COLO829 (cell line): ENCODE results near the gene STK4.
A peak's percentile ranks its signal among the peaks of the same experiment; 100 is the strongest.

Source experiments
- DNase-seq: peaks from one replicate; pipeline ENCODE4 v3.0.0; 2012; ENCODE audit warnings: low spot score

Gene STK4

DNA sequence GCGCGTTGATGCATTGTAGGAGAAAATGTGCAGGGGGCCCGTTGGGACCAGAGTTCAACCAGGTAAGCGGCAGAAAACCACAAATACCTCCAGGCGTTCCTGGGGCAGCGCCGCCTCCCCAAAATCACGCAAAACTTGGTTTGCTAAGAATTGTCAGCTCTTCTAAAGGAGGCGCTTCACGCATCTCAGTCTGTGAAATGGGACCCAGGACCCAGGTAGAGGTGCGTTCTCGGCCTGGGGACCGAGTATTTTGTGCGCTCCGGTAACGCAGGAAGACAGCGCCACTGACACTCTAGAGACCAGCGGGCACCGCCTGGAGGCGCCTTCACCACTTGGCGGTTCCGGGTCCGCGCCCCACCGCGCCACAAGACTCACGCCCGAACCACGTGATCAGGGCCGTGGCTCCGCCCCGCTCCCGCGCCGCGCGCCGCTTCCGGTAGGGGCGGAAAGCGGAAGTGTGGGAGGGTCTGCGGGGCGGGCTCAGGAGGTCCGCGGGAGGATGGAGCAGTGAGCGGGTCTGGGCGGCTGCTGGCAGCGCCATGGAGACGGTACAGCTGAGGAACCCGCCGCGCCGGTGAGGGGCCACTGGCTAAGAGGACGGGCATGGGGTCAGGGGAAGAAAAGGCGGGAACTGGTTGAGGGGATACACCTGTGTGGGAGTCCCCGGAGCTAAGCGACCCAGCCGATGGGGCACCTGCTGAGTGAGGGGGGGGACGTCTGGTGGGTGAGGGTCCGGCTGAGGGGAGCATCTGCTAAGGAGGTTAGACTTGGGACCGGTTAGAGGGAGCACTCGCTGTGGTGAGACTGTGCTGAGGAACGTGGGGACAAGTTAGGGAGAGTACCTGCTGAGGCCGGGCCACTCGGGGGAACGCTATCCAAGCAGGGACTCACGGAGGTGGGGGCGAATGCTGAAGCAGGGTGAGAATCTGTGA lies at the start of gene STK4:
STK4 (plus strand) TSS at position 483 of the 932 bp plus-strand sequence; CDS start at position 540, 57 bp downstream.
- DNase-seq, result peak; percentile 87

DNA sequence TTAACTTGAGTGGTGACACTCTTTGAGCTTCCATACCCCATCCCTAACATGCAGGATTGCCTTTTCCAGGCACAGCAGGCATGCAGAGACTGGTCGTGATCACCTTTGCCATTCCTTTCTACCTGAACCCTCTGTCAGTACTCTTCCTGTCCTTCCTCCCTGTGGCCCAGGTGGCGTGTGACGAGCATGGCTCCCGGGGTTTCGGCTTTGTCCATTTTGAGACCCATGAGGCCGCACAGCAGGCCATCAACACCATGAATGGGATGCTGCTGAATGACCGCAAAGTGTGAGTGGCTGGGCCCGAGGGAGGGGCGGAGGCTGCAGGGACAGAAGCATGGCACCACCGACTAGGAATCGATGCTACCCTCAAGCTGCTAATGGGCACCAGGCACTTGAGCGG lies 49.7 kb upstream of the STK4 start:
- no peak for DNase-seq

DNA sequence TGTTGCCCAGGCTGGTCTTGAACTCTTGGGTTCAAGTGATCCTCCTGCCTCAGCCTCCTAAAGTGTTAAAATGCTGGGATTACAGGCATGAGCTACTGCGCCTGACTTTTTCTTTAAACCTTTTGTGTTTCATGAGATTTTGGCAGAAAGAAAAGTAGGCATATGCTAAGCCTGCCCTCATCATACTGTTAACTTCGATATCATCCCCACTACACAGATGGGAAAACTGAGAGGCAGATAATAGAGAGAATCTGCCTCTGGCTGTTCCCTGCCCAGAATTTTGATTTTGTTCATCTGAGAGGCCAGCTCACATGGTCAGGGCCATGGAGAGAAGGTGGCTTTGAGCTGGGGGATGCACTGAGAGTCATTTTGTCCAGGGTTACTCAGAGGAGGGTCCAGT lies 48.9 kb upstream of the STK4 start:
- no peak for DNase-seq

DNA sequence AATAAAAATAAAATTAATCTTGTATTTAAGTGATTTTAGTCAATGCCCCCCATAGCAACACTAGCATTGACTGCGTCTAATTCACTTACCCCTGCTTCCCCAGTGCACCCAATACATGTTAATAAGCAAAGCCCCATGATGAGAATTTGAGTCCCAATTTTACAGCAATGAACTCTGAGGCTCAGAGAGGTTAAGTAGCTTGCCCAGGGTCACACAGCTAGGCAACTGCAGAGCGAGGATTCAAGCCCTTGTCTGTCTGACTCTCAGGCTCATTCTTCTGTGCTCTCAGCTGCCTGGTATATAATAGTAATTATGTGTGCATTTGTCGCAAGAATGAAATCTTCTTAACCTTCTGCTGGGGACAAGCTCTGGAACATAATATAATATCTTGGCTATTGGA lies 48.0 kb upstream of the STK4 start:
- no peak for DNase-seq

DNA sequence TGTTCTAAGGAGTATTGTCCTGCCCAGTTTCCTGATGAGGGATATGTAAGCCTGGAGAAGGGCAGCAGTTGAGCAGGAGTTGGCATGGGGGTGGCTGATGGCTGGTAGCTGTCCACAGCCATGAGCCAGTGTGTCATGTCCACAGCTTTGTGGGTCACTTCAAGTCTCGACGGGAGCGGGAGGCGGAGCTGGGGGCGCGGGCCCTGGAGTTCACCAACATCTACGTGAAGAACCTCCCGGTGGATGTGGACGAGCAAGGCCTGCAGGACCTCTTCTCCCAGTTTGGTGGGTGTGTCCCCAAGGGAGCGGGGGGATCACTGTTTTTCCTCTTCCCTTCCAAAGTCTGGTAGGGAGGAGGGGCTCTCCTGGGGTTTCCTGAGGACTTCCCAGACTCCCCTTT lies 47.6 kb upstream of the STK4 start:
- DNase-seq, result no peak

DNA sequence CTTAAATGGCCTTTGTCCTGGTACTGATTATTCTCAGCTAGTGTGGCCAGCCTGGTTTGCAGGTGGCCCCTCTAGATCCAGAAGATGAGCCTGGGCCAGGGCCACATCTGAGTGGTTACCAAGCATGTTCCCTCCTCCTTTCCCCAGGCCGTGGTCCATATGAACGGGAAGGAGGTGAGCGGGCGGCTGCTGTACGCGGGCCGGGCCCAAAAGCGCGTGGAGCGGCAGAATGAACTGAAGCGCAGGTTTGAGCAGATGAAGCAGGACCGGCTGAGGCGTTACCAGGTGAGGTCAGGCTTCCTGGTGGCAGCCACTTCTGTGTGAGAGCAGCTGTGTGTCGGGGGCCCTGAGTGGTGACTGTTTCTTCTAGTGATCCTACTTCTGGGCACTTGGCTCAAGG lies 44.9 kb upstream of the STK4 start:
- no peak for DNase-seq

DNA sequence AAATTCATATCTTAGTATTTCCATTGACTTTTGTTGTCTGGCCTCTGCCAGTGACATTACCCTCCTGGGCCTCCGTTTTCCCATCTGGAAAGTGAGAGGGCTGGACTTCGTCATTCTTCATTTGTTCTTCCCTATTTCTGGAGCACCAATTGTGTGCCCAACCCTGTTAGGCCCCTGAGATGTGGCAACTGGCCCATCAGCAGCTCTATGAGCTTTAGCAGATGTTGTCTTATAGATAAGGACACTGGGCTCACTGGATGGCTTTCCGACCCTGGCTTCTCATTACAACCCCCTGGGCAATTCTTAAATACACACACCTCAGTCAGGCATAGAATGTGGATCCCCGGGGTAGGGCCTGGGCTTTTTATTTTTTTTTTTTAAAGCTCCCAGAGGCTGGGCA lies 41.8 kb upstream of the STK4 start:
- DNase-seq, result no peak

DNA sequence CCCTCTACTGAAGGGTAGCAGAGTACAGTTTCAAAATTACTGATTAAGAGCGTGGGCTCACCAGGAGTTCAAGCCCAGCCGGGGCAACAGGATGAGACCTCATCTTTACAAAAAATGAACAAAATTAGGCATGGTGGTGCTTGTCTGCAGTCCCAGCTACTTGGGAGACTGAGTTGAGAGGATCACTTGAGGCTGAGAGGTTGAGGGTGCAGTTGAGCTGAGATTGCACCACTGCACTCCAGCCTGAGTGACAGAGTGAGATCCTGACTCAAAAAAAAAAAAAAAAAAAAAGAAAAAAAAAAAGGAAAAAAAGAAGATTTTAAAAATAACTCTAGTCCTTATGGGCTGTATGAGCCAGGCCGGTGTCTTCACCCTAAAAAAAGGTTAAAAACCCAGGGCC lies 37.7 kb upstream of the STK4 start:
- no peak for DNase-seq

DNA sequence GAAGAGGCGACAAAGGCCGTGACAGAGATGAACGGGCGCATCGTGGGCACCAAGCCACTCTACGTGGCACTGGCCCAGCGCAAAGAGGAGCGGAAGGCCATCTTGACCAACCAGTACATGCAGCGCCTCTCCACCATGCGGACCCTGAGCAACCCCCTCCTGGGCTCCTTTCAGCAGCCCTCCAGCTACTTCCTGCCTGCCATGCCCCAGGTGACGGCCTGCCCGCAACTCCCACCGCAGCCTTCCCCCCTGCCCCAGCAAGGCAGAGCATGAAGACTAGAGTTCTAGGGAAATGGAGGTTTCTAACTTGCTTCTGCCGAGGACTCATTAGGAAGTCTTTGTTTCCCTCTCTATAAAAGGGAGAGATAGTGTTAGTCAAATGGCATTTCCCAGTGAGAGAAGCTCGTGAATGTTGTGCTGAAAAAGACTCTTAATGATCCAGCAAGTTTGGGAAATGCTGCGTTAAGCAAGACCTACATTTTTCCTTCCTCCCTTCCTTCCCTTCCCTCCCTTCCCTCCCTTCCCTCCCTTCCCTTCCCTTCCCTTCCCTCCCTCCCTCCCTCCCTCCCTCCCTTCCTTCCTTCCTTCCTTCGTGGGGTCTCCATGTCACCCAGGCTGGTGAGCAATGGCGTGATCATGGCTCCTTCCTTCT lies 35.7 kb upstream of the STK4 start:
- DNase-seq, result no peak

DNA sequence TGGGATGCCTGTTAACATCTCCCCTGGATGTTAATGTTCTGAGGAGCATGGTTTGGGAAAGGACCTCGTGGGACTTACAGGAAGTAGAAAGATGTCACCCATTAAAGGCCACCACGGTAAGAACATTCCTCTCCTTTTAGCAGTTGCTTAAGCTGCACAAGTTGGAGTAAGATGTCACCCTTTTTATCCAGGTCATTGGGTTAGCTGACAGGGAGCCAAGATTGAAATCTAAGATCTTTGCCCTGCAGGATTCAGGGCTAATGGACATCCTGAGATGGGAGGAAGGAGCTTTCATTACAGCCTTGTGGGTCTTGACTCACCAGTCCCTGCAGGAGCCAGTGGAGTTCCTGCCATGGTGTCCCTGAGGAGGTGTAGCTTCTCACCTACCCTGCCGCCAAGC lies 34.4 kb upstream of the STK4 start:
- no peak for DNase-seq

DNA sequence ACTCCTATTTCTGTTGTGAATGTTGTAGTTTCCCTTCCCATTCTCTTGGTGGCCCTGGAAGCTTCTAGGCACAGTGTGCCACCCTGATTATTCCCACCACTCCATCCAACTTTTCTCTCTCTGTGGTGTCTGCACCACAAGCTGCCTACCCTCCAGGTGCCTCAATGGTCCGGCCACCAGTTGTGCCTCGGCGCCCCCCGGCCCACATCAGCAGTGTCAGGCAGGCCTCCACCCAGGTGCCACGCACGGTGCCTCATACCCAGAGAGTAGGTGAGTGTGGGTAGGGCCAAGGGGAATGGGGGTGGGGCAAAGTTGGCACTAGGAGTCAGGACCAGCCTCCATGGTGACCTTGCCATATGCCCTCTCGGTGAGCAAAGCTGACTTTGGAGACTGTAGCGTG lies 33.4 kb upstream of the STK4 start:
- no peak for DNase-seq

DNA sequence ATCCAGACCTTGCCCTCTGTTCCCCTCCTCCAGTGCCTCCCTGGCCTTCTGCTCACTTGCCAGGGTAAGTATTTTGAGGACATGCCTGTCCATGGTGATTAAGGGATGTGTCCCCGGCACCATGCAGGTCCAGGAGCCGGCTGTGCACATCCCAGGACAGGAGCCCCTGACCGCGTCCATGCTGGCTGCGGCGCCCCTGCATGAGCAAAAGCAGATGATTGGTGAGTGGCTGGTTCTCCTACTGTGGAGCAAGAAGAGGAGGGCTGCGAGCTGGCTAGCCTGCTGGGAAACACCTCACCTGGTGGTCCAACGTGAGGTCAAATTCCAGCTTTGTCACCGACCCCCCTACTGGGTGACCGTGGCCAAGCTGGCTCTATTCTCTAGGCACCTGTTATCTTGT lies 29.8 kb upstream of the STK4 start:
- DNase-seq, result no peak

DNA sequence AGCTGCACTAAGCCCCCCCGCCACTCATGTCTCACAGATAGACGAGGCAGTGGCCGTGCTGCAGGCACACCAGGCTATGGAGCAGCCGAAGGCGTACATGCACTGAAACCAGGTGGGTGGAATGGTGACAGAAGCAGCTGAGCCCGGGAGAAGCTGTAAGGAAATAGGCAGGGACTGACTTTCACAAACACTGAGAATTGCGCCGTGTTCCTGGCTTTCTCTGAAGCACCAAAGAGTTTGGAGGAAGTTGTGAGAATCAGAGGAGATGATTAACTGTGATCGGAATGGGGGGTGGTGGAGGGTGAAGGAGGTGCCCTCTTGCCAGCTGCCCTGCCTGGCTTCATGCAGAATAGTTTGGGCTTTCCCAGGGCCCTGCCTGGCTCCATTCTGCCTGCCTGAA lies 27.7 kb upstream of the STK4 start:
- DNase-seq, result no peak

DNA sequence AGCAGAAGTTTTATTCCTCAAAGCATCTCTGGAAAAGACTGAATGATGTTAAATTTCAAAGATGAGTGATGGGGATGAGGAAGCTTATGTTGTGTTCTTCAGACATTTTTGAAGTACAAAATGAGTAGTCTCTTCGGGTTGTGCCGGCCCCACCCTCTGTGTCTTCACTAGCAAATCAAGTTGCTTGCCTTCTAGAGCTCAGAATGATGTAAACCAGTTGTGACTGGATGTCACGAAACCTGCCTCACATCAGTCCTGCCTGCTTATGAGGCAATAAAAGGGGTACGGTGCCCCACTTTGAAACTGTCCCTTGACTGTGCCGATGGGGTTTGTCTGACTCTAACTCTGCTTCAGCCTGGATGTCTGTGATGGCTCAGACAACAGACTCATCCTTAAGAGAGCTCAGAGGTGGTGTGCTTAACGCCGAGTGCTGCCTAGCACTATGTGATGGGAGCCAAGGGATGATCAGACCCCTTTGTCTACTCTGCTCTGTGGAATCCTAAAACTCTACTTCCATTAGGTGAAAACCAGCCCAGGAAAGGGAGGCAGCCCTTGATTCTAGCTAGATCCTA lies 25.1 kb upstream of the STK4 start:
- DNase-seq, result no peak

DNA sequence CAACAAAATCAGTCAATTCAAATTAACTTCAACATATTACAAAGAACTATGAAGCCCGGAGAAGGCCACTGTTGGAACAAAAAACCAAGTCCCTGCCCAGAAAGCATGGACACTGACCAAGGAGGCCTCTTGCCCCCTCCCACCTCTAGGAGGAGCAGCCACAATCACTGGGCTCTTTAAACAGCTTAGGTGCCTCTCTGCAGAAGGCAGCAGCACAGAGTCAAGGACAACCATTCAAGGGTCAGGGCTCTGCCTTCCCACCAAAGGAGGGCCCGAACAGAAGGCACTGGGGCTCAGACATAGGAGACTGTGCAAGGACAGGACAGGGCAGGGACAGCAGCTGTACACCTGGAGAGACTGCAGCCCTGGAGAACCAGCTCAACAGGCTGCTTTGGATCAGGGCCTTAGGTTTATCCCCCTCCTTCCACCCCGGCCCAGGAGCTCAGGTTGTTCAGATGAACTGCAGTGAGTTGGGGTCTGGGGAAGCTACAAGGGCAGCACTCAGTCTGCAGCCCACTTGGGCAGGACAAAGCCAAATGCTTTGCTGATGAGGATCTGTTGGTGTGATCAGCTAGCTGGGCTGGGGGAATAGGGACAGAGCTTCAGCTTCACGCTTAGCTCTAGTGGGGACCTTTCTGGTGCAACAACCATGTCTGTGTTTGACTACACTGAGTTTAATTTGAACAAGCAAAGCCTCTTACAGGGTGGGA lies 23.9 kb upstream of the STK4 start:
- DNase-seq, result no peak

DNA sequence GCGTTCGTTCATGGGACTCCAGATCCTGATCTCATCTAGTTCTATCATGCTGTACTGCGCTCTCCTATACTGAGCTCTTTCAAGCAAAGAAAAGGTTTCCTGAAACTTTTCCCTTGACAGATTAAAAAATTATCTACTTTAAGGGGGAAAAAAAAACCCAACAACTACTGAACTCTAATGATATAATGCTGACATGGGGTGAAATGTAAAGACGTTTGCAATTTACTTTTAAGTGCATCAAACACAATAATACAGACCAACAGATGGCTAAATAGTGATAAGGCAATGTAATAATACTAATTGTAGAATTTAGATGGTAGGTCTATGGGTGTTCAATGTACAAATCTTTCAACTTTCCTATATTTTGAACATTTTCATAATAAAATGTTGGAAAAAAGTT lies 22.5 kb upstream of the STK4 start:
- DNase-seq, result no peak

DNA sequence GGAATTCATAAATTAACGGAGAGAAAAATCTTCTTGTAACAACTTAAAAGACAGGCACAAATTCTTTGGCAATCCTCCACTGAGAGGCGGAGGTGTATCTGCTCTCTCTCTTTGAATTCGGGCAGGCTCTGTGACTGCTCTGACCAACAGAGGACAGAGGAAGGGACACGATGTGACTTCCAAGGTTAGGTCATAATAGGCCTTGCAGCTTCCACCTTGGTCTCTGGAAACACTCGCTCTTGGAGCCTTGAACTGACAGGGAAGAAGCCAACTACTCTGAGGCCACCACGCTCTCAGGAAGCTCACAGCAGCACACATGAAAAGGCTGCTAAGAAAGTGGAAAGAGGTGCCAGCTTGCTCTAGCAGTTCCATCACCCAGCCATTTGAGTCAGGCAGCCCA lies 21.1 kb upstream of the STK4 start:
- DNase-seq, result no peak

DNA sequence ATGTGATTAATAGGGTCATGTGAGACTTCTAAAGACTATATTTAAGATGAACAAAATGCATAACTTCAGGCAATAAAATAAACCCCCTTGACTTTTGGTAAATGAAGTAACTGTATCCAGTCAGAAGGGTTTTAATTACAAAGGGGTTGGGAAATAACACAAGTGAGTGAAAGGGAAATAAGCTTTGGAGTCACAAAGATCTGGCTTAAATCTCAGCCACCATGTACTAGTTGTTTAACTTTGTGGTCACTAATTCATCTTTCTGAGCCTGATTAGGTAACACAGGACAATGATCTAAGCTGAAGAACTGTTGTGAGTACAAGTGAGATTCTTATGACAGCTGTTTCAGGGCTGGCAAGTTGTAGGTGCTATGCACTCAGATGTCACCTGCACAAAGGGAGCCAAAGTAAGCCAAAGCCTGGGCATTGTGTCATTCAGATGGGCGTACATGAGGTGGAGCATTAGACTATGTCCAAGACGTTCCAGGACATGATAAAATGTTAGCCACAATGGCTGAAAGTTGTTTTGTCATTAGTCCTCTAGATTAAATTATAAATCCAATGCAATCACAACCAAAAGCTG lies 19.9 kb upstream of the STK4 start:
- no peak for DNase-seq

DNA sequence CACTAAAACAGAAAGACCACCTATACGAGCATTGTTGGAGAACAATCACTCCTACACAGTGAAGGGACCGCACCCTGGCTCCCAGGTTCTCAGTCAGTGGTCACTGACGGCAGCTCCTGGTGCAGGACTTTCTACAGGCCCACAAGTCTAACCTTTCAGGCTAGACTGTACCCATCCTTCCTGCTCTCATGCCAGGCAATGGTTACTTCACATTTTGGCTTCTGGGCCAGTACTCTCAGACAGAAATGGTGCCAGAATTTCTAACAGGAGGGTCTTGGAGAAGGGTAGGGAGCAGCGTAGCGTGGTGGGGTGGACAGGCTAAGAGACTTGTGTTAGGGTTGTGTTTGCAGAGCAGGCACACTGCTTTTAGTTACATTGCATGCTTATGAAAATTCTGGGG lies 18.2 kb upstream of the STK4 start:
- no peak for DNase-seq

DNA sequence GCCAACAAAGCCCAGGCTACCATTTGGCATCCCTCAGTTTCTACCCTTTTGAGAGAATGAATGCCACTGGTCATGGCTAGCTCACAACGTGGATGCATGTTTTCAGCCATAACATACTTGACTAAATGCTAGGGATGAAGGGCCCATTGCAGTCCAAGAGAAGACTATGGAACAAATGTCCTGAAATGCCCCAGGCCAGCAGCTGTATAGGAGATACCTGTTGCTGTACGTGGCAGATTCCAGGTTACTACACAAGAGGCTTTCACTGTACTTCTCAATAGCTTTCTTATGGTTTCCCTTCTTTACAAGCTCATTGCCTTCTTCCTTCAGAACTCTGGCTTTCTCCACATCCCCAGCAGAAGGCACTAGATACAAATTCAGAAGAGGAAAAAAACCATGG lies 17.8 kb upstream of the STK4 start:
- DNase-seq, result no peak

DNA sequence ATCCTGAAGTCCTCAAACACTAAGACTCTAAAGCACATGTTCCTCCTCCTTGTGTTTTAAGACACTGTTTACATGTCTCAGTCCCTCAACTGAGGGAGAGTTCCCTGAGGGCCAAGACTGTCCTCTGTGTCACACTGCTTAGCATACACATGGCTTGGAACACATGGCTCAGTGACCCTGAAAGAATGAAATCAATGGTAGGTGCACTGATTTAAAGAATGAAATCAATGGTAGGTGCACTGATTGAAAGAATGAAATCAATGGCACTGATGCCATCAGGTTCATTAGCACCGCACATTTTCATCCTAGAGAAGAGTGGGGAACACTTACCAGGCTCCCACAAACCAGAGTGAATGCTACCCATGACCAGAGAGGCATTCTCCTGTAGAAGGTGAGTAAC lies 15.9 kb upstream of the STK4 start:
- no peak for DNase-seq

DNA sequence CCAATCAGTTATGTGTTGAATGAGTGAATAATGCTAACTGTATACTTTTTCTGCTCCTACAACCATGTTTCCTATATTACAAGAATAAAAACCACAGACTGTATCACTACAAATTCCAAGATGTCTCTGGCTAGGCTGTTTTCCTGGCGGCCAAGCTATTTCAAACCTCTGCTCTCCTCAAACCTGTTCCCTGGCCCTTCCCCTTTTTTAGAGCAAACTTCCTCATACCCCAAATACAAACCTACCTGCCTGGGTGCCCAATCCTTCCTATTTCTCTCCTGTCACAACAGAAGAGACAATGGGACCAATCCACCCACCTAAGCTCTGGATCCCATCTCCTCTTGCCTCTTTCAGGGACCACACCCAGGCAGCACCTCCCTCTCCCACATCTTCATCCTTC lies 13.6 kb upstream of the STK4 start:
- DNase-seq, result no peak
